Activated CD8-positive, alpha-beta T cell treated with anti-CD3 and anti-CD28 coated beads for 36 hours (primary cell): ENCODE measurements around the gene RGS17. TPM values are rescaled to one million over a fixed set of nuclear protein-coding genes. Genes with fewer than 3 reads are reported as not detected.

Experiments
- ATAC-seq: fragments of 200-7000 bp; cut with Tn5 transposase; one replicate; pipeline ENCODE4 v1.10.0; 2021; ENCODE audit warnings: mild to moderate bottlenecking, moderate library complexity
- CTCF ChIA-PET: fragments of 350-600 bp; sonication (Branson Sonifier 250); formaldehyde crosslinking; loops from one replicate; lab custom pipeline; 2021; ENCODE audit warnings: antibody characterized with exemption; lab: Charles Lee
- POLR2A ChIA-PET: fragments of 350-600 bp; sonication (Branson Sonifier 250); formaldehyde crosslinking; loops from one replicate; lab custom pipeline; 2021; ENCODE audit warnings: antibody characterized with exemption; lab: Charles Lee
- DNase-seq: peaks from one replicate; pipeline ENCODE4 v3.0.0-alpha.2; 2020
- H3K27ac Mint-ChIP-seq: one replicate; pipeline ENCODE4 v1.8.0; 2021; ENCODE audit warnings: mild to moderate bottlenecking, mixed read lengths
- H3K27me3 Mint-ChIP-seq: one replicate; pipeline ENCODE4 v1.8.0; 2021; ENCODE audit warnings: mixed read lengths
- H3K36me3 Mint-ChIP-seq: one replicate; pipeline ENCODE4 v1.8.0; 2021; ENCODE audit warnings: low read depth, mixed read lengths
- H3K4me1 Mint-ChIP-seq: one replicate; pipeline ENCODE4 v1.8.0; 2021; ENCODE audit warnings: low read depth, mixed read lengths
- H3K4me3 Mint-ChIP-seq: one replicate; pipeline ENCODE4 v1.8.0; 2021; ENCODE audit warnings: mild to moderate bottlenecking, moderate library complexity, mixed read lengths
- H3K9me3 Mint-ChIP-seq: one replicate; pipeline ENCODE4 v1.8.0; 2021; ENCODE audit warnings: mixed read lengths
- intact Hi-C: fragments of 100-400 bp; cut with micrococcal nuclease; formaldehyde crosslinking; loops from one replicate; pipeline ENCODE4 v1.10.0; 2022
- total RNA-seq, 2 experiments: library from RNA; stranded (reverse); gene quantifications; one replicate each; pipeline ENCODE4 v1.2.3, GENCODE V29; 2021
- TF ChIP-seq, protein P1 (sequence below): fragments of 200-600 bp; IDR thresholded peaks from one replicate; pipeline ENCODE4 v1.8.0; 2022; ENCODE audit warnings: antibody characterized with exemption, mild to moderate bottlenecking

The RGS17 gene
- total RNA-seq, 2 experiments from 2014 or later, result not detected

GRCh38 chr6:153038378-153039057, 92.6 kb downstream of the RGS17 start:
- Mint-ChIP-seq H3K27me3 (peaks cover 4% of the 10 kb centered on the region), H3K9me3 (no peaks in the 10 kb centered on the region), H3K4me3 (no peak overlapping the region), H3K4me1 (no peaks in the 10 kb centered on the region), H3K27ac (no peak overlapping the region), H3K36me3 (no peaks in the 10 kb centered on the region)
- ChIA-PET POLR2A (no interaction called here), CTCF (no interaction called here)
- TF ChIP-seq, protein P1, sequence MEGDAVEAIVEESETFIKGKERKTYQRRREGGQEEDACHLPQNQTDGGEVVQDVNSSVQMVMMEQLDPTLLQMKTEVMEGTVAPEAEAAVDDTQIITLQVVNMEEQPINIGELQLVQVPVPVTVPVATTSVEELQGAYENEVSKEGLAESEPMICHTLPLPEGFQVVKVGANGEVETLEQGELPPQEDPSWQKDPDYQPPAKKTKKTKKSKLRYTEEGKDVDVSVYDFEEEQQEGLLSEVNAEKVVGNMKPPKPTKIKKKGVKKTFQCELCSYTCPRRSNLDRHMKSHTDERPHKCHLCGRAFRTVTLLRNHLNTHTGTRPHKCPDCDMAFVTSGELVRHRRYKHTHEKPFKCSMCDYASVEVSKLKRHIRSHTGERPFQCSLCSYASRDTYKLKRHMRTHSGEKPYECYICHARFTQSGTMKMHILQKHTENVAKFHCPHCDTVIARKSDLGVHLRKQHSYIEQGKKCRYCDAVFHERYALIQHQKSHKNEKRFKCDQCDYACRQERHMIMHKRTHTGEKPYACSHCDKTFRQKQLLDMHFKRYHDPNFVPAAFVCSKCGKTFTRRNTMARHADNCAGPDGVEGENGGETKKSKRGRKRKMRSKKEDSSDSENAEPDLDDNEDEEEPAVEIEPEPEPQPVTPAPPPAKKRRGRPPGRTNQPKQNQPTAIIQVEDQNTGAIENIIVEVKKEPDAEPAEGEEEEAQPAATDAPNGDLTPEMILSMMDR, result no peak
- DNase-seq (no peak), ATAC-seq (no peak)
- intact Hi-C loops, result no loop called here

- CTCF ChIA-PET, result interaction anchor here (1.2 kb wide), 1 partner anchor 278 kb away, joined by 3 read pairs; no protein-coding TSS in a partner anchor
- intact Hi-C loops, result loop anchor here (5.0 kb wide), 1 partner anchor 278 kb away; no protein-coding TSS in a partner anchor
Measured at GRCh38 chr6:153034139-153034538, 96.9 kb downstream of the RGS17 start.

DNA sequence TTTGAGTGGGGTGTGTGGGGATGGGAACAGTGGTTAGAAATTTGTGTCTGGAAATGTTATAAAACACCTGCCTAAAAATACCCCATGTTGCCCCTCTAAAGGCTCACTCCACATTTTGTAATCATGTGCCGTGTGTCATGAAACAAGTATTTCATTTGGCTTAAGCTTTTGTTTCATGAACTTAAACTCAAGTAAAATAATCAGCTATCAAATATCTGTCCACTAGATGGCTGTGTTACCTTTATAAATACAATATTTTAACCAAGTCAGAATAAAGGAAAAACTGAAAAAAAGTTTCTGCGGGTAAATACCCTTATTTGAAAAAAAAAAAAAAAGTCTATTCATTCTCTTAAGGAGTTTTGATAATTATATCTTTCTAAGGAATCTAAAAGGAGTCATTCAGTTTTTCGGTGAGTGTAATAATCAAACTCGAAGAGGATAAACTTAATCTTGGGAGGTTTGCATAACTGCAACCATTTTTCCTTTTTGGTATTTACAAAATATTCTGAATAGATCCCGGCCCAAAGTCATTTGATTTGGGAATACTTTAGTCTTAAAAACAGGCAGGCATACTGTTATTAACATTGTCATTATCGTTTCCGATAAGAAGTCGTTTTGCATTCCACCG, 98.7 kb downstream of the RGS17 start:
- Mint-ChIP-seq H3K4me1 (no peaks in the 10 kb centered on the region), H3K9me3 (no peaks in the 10 kb centered on the region), H3K27ac (no peak overlapping the region), H3K36me3 (no peaks in the 10 kb centered on the region), H3K27me3 (peaks cover 1% of the 10 kb centered on the region), H3K4me3 (no peak overlapping the region)
- TF ChIP-seq, protein P1, result no peak
- no peak for DNase-seq
- POLR2A ChIA-PET, result no interaction called here
- intact Hi-C loops, result loop anchor here (5.0 kb wide), 1 partner anchor 280 kb away; no protein-coding TSS in a partner anchor
- ATAC-seq, result no peak
- CTCF ChIA-PET, result interaction anchor here (0.7 to 1.8 kb wide), 3 partner anchors 8 to 1316 kb away, joined by 3 to 6 read pairs (median 3); no protein-coding TSS in a partner anchor

More at GRCh38 chr6:153034139-153034538, 96.9 kb downstream of the RGS17 start:
- Mint-ChIP-seq H3K36me3 (no peaks in the 10 kb centered on the region), H3K9me3 (no peaks in the 10 kb centered on the region), H3K27ac (no peak overlapping the region), H3K27me3 (peaks cover 2% of the 10 kb centered on the region), H3K4me3 (no peak overlapping the region), H3K4me1 (no peaks in the 10 kb centered on the region)
- POLR2A ChIA-PET, result no interaction called here
- no peak for ATAC-seq
- no peak for DNase-seq
- TF ChIP-seq, protein P1, result no peak

GRCh38 chr6:153031335-153031955, 99.6 kb downstream of the RGS17 start:
- ChIA-PET CTCF (interaction anchor here (1.4 to 1.8 kb wide), 2 partner anchors 8 to 481 kb away, joined by 5 to 6 read pairs; no protein-coding TSS in a partner anchor), POLR2A (no interaction called here)
- intact Hi-C loops, result loop anchor here (5.0 kb wide), 1 partner anchor 281 kb away; no protein-coding TSS in a partner anchor
- H3K36me3 Mint-ChIP-seq, result no peaks in the 10 kb centered on the region
- TF ChIP-seq, protein P1, result no peak
- no peaks in the 10 kb centered on the region for H3K9me3 Mint-ChIP-seq
- no peak for DNase-seq
- no peak overlapping the region for H3K4me3 Mint-ChIP-seq
- no peak overlapping the region for H3K27ac Mint-ChIP-seq
- ATAC-seq, result no peak
- H3K27me3 Mint-ChIP-seq, result peaks cover 1% of the 10 kb centered on the region
- H3K4me1 Mint-ChIP-seq, result no peaks in the 10 kb centered on the region
